Left kidney (tissue), 8 donors: Measurements from ENCODE around the gene ABCA6. TPM values are rescaled to one million over a fixed set of nuclear protein-coding genes. Genes with fewer than 3 reads are reported as not detected.
"Not testable (repeated sequence)": the region's sequence is repeated elsewhere in the genome, so short reads cannot be mapped to it uniquely, and the experiment has no call there.

Source experiments
- DNase-seq: peaks from one replicate; pipeline ENCODE4 v3.0.0-alpha.2; 2013
- long read RNA-seq, 8 donors: transcript quantifications; one replicate each; lab custom pipeline, GENCODE V29; 2026
- polyA plus RNA-seq: library from polyadenylated mRNA; unstranded; fragments of 120-200 nt; gene quantifications from one replicate; pipeline ENCODE4 v1.2.1, GENCODE V29; 2013; ENCODE audit not compliant: insufficient read length

The ABCA6 gene, protein sequence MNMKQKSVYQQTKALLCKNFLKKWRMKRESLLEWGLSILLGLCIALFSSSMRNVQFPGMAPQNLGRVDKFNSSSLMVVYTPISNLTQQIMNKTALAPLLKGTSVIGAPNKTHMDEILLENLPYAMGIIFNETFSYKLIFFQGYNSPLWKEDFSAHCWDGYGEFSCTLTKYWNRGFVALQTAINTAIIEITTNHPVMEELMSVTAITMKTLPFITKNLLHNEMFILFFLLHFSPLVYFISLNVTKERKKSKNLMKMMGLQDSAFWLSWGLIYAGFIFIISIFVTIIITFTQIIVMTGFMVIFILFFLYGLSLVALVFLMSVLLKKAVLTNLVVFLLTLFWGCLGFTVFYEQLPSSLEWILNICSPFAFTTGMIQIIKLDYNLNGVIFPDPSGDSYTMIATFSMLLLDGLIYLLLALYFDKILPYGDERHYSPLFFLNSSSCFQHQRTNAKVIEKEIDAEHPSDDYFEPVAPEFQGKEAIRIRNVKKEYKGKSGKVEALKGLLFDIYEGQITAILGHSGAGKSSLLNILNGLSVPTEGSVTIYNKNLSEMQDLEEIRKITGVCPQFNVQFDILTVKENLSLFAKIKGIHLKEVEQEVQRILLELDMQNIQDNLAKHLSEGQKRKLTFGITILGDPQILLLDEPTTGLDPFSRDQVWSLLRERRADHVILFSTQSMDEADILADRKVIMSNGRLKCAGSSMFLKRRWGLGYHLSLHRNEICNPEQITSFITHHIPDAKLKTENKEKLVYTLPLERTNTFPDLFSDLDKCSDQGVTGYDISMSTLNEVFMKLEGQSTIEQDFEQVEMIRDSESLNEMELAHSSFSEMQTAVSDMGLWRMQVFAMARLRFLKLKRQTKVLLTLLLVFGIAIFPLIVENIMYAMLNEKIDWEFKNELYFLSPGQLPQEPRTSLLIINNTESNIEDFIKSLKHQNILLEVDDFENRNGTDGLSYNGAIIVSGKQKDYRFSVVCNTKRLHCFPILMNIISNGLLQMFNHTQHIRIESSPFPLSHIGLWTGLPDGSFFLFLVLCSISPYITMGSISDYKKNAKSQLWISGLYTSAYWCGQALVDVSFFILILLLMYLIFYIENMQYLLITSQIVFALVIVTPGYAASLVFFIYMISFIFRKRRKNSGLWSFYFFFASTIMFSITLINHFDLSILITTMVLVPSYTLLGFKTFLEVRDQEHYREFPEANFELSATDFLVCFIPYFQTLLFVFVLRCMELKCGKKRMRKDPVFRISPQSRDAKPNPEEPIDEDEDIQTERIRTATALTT (N-terminal part only)
- polyA plus RNA-seq, result 4.8 TPM
- long read RNA-seq, donor 1, result 0 reads
- long read RNA-seq, donor 2, result 0 reads
- long read RNA-seq, donor 3, result 0 reads
- long read RNA-seq, donor 4, result 0 reads
- long read RNA-seq, donor 5, result 0 reads
- long read RNA-seq, donor 6, result 0 reads
- long read RNA-seq, donor 7, partial matches to known transcripts, result 0 of 1 reads
- long read RNA-seq, donor 7, other reads (novel, unspliced or antisense), result 0 of 1 reads
- long read RNA-seq, donor 8, result 0 reads

DNA sequence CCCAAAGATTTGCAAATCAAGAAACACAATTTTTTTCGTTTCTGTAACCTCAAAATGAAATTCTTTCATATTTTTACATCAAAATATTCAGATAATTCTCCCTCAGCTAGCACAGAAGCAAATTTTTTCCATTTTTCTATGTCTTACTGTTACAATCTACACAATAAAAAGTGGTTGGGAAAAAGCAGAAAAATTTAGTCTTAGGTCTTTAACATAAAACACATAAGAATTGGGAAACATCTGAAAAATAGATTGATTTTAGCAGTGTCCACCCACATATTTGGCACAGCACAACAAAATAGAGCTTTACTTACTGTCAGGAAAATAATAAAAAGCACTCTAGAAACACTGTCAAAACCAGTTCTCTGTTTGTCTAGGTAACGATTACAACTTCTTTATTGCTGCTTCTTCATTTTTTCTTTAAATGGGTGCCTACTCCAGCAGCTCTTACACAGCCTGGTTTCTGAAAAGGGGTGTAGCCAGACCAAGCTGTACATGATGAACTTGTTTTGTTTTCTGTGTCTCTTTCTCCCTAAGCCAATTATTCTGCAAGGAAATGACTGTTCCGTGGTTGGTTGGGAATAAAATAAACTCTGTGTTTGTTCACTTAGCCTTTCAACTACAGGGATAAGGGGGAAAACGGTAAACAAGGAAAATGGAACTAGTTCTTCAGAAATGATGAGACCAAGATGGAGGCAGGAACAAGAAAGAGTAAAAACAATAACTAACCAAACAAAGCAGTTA, at the start of gene ABCA6:
TSS of gene ABCA6 (minus strand) at position 465 of the 744 bp plus-strand sequence. CDS start 1,192 bp downstream, outside the sequence.
- DNase-seq, result no peak

DNA sequence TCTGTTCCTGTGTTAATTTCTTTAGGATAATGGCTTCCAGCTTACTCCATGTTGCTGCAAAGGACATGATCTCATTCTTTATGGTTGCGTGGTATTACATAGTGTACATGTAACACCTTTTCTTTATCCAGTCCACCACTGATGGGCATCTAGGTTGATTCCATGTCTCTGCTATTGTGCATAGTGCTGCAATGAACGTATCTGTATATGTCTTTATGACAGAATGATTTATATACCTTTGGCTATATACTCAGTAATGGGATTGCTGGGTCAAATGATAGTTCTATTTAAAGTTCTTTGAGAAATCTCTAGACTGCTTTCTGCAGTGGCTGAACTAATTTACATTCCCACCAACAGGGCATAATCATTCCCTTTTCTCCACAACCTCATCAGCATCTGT, 47.1 kb upstream of the ABCA6 start:
- DNase-seq, result no peak

DNA sequence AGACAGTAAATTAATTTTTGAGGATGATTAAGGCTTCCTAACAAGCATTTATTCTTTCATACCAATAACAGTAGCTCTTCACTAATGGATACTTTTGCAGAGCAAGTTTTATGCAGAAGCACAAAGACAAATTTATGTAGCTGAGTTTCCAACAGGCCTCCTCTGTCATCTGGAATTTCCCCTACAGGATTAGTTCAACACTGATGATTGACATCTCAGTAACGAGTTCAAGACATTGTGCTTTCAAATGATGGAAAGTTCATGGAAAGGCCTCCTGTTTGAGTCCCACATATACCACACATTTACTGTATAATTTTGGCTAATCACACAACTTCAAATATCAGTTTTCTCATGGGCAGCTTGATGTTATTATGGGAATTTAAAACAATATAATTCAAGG, 46.4 kb upstream of the ABCA6 start:
- no peak for DNase-seq

DNA sequence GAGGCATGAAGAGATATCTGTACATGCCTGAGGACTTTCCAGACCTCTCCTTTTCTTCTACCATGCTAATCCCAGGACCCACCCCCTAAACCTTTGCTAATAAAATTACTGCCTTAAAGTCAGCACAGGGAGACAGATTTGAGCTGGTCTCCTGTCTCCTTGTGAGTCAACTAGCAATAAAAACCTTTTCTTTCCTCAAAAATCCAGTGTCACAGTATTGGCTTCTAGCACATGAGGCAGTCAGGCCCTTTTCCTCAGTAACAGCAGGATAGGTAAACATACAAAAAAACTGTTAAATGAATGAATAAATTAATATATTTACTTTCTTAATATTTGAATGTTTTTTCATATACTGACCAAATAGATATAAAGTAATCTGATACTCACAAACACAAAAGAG, 45.6 kb upstream of the ABCA6 start:
- DNase-seq, result no peak

DNA sequence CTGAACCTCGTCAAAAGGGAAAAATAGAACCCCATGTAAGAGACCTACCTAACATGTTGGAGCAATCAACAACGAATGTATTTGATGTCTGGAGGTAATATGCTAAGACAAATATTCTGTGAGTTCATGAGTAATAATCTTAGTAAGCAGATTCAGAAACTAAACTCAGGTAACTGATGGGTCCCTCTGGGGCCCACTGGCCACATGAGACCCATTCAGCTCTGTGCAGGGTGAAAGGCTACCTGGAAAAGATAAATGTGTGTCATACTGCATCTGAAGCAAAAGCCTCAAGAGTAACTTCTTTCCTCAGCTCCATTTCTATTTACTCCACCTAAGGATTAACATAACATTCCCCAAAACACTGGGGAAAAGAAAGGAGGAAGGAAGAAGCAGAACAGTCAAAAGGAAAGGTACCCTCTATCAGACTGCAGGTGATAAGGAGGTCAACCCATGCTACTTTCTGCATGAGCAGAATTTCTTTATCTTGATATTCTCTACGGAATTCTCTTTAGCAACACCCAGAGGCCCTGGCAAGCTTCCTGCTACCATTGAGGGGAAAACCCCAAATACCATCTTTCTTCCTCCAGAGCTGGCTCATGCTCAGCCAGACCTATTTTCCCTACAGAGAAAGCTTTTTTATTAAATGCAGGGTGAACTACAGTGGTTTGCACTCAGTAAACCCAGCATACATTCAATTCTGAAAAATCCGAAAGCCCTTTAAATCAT, 37.7 kb upstream of the ABCA6 start:
- no peak for DNase-seq

DNA sequence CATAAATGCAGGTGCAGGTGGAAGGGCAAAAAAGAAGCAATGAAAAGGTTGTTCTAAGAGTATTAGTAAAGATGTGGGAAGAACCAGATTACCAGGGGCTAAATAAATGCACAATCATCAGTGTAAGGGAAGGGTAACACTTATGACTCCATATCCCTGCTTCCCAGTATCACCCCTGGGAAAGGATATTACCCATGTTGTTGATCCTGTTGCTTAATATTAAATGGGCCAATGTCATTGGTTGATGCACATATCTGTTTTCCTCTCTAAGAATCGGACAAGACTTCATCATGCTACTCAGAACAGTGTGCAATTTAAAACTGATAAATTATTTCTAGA, 34.7 kb upstream of the ABCA6 start:
- DNase-seq, result no peak

DNA sequence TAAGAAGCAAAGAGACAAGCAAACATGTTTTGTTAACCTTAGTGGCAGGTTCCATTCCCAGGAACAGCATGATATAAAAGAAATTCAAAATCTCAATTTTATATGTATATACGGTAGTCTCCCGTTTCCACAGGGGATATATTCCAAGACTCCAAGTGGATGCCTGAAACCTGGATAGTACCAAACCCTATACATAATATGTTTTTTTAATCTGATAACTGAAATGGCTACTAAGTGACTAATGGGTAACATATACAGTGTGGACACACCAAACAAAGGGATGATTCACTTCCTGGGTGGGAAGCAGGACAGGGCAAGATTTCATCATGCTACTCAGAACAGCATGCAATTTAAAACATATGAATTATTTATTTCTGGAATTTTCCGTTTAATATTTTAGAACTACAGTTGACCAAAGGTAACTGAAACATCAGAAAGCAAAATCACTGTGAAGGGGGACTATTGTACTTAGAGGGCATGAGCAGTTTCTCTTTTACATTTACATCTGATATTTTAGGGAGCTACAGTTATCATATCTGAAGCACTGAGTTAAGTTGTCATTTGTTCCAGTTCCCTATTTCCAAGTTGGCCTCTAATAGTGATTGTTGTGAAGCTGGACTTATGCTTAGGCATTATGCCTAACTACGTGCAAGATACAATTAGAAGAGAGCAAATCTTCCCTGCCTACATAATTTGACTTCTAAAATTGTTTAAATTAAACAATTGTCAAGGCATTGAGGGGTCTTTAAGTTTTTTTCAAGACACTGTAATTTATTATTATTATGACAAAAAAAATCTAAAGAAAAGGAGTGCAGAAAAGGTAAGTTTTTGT, 34.1 kb upstream of the ABCA6 start:
- no peak for DNase-seq

DNA sequence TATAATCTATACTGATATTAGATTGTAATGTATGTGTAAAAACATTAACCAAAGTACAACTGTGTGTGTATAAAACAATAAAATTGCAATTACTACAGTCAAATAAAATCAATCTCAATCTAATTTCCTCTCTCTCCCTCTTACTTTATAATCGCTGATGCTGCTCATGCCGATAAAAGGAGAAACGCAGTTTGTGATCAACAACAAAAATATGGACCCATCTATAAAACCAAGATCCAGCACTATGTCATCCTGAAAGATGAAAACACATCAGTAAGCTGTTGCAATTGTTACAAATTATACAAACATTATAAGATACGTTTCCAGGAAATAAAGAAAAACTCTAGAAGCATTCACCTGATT, 33.5 kb upstream of the ABCA6 start:
- DNase-seq, result no peak

DNA sequence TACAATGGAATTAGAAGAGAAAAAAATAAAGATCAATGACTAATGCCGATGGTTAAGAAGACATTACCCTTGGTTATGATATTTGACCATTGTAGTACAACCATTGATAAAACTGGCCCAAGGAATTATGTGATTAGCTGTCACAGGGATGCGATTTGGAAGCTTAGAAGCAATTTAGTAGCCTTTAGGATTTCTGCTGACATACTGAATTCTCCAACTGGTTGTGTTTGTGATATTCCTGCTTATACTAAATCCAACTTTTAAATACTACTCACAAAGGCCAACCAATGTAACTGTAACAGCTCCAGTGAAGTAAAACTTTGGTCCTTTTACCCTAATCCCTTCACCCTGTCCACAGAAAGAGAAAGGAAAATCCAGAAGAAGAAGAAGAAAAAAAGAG, 31.4 kb upstream of the ABCA6 start:
- no peak for DNase-seq

DNA sequence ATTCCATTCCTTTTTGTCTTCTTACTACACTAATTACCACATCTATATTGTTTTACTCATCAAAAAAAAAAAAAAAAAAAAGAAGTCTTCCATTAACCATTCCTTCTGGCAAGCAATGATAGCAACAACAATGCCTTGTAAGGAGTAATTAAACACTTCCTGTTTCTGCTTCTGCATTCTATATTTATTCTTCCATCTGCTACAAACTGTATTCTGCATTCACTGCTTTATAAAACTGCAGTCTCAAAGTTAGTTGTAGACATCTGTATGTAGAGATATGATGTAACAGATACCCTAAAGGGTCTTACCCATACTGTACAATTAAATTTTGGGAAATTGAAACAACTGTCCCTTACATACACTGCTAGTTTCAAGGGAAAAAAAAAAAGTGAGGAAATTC, 28.7 kb upstream of the ABCA6 start:
- no peak for DNase-seq

DNA sequence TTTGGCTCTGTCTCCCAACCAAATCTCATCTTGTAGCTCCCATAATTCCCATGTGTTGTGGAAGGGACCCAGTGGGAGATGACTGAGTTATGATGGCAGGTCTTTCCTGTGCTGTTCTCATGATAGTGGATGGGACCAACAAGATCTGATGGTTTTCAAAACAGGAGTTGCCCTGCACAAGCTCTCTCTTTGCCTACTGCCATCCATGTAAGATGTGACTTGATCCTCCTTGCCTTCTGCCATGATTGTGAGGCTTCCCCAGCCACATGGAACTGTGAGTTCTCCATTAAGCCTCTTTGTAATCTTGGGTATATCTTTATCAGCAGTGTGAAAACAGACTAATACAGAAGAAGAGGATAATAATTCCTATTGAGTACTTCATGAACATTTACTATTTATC, 26.9 kb upstream of the ABCA6 start:
- not testable (repeated sequence) for DNase-seq

DNA sequence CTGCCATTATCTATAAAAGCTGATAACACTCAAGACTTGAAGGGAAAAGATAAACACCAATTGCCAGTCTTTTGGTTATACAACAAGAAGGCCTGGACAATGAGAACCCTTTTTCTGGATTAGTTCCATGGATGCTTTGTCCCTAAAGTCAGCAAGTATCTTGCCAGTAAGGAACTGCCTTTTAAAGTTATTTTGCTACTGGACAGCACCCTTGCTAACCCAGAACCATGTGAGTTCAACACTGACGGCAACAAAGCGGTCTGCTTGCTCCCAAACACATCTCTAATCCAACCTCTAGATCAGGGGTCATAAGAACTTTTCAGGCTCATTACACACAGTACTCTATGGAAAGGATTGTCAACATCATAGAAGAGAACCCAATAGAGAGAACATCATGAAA, 25.3 kb upstream of the ABCA6 start:
- DNase-seq, result no peak

DNA sequence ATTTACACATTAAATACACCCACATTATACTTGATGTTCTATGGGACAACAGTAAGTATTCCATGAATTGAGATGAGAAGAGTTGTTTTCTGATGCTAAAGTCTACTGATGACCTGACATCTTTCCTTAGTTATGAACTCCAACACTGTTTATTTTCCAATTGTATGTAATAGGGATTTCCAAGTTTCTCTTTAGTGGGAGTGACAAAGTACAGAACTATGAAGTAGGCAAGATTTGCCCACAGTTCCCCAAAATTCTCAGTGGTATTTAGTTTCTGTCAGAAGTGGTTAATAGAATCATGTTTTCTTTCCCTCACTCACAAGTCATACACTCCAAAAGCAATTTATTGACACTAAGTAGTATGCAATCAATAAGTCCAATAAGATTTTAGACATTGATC, 22.5 kb upstream of the ABCA6 start:
- DNase-seq, result no peak

DNA sequence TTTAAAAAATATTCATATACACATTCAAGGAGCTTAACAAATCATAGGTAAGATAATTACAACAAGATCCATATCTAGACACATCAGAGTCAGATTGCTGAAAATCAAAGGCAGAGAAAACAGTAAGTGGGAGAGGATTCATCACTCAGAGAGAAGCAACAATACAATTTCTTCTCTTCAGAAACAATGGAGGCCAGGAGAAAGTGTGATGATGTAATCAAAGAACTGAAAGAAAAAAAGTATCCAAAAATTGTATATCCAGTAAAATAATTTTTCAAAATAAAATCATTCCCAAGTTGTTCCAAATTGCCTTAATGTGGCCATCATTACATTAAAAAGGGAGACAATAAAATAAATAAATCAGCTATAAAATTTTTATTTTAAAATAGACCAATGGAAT, 17.7 kb upstream of the ABCA6 start:
- DNase-seq, result no peak

DNA sequence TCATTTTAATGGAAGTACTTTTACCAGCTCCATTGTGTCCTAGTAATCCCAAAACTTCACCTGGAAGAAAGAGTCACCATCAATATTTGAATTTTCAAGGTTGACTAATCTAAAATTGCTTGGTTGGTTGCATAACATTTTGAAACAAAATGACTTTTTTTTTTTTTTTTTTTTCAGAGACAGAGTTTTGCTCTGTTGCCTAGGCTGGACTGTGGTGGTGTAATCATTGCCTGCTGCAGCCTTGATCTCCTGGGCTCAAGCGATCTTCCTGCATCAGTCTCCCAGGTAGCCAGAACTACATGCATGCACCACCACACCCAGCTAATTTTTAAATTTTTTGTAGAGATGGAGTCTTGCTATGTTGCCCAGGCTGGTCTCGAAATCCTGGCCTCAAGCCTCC, 12.6 kb upstream of the ABCA6 start:
- DNase-seq, result no peak

DNA sequence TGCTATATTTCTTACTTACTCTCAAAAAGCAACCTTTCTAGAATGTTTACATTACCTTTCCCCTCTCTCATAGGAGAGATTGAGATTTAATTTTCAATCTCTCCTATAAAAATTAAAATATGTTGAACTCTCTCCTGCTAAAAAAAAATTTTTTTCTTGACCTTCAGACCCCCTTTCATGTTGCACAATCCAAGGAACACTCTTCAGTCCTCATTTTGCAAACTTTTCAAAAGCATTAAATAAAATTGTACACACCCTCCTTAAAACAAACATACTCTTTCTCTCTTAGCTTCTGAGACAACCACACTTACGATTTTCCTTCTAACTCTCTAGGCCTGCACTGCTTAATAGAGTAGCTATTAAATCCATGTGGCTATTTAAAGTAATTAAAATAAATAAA, 8.6 kb upstream of the ABCA6 start:
- DNase-seq, result no peak

DNA sequence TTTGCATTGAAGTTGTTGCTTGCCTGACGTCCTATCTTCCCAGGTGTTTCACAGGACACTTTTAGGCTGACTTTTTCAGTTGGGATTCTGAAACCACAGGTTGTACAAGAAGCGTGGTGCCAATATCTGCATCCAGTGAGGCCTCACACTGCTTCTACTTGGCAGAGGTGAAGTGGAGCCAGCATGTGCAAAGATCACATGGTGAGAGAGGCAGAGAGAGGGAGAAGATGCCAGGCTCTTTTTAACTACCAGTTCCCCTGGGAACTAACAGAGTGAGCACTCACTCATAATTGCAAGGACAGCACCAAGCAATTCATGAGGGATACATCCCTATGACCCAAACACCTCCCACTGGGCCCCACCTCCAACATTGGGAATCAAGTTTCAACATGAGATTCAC, 5.8 kb upstream of the ABCA6 start:
- DNase-seq, result no peak

DNA sequence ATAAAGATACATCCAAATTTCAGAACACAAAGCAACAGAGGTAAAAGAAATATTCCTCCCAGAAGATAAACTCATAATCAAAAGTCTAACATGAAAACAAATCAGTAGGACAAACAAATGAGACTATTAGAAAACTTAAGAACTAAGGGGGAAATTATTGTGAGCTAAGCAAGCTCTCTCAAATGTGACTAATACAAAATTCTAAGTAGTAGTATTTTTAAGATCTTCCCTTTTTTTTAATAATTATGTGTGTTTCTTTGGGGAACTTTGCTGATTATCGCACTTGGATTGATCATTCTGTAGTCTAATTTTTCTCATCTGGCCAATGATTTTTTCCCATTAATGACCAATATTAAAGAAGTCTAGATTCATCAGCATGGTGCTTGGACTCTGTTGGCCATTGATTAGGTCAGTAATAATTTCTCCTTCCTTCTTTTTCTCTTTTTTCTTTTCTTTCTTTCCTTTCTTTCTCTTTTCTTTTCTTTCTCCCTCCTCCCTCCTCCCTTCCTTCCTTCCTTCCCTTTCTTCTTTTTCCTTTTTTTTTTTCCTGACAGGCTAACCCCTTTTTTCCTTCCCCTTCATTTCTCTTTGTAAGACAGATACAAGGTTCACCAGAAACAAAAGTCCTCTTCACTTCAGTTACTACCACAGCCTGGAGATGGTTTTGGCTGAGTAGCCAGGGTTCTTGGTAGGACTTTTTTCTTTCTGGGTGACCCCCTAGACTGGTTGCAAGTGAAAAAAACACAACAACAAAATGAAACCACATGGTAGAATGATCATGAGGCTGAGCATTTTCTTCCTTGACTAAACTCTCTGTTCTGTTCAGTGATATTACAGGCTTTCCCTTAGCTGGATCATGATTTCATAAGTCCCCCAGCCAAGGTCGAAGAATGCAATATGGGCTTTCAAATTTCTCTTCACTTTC, 2.9 kb upstream of the ABCA6 start:
- DNase-seq, result no peak
